NCI-H2107 treated with DMSO at 0.1 percent for 48 hours (cell line): ENCODE data around the gene MARF1.

Source experiments
- DNase-seq: peaks from one replicate; lab custom pipeline; 2025; ENCODE audit not compliant: unreplicated experiment; lab: John Stamatoyannopoulos, UW

Gene MARF1

GRCh38 chr16:15602285-15603044 lies 40.5 kb downstream of the MARF1 start:
- DNase-seq, result no peak

- no peak for DNase-seq
Measured at GRCh38 chr16:15601212-15601879, 41.6 kb downstream of the MARF1 start.

DNA sequence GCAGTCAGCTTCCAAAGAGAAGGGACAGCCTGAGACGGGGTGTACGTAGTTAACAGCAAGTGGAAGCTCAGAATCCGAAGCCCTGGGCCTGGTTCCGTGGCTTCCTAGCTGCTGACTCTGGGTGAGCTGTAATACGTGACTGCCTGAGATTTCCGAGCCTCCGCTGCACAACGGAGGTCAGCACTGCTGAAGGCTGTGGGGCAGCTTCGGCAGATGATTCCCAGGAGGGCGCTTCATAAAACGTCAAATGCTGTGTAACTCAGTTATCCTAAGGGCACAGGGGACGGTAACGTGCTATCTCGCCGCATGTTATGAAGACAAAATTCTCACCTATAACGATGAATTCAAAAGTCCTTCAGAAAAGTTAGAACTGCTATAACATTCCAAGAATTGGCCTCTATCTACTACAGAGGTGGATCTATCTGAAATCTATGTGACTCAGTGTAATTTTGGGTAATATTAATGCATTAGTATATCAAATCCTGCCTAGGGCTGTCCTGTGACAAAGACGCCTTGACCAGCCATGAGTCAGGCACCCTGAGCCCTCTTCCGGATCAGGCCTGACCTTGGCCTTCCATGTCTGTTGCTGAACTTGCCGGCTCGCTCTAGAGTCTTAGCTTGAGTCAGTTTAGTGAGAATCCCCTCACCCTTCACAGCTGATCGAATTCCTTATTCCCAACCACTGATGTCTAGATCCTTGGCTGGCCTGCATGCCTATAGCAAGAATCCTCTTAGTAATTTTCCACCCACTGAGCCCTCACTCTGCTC lies 43.5 kb downstream of the MARF1 start:
- DNase-seq, result no peak

GRCh38 chr16:15598648-15599190 lies 44.2 kb downstream of the MARF1 start:
- DNase-seq, result no peak

- DNase-seq, result no peak
Measured at GRCh38 chr16:15597822-15598647, 44.9 kb downstream of the MARF1 start.

GRCh38 chr16:15597135-15597534 lies 45.8 kb downstream of the MARF1 start:
- no peak for DNase-seq

GRCh38 chr16:15594711-15595320 lies 48.1 kb downstream of the MARF1 start:
- no peak for DNase-seq

- DNase-seq, result no peak
Measured at GRCh38 chr16:15593235-15593634, 49.7 kb downstream of the MARF1 start.

DNA sequence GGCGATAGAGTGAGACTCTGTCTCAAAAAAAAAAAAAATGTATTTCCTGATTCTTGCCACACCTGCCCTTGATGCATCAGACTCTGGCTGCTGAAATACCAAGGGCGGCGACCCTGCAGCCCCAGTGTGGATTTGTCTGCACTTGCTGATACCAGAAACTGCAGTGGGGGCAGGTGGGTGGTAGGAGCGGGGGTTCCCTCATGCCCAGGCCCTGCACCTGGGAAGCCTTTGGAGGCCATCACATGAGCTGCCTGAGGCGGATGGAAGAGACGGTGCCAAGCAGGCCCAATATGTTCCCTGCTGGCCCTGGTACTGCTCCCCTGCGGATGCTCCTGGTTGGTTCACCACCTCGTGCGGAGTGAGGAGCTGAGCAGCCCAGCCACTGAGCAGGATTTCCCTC lies 50.6 kb downstream of the MARF1 start:
- no peak for DNase-seq

GRCh38 chr16:15587152-15587825 lies 55.7 kb downstream of the MARF1 start:
- no peak for DNase-seq

DNA sequence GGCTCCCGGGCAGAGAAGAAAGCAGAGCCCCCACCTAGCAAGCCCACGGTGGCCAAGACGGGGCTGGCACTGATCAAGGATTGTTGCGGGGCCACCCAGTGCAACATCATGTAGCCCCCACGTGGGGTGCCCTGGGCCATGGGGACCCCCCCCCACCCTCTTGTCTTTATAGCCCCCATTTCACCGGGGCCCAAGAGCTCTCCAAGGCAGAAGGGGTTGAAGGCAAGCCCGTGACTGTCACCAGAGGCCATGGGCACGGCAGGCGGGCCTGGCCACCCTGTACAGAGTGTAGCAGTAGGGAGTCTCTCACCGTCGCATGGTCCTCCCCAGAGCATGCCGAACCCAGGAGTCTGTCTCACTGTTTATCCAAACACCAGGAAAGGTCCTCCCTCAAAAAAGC lies 56.2 kb downstream of the MARF1 start:
- no peak for DNase-seq

- no peak for DNase-seq
Measured at GRCh38 chr16:15585956-15586355, 57.0 kb downstream of the MARF1 start.

GRCh38 chr16:15583526-15583925 lies 59.4 kb downstream of the MARF1 start:
- DNase-seq, result no peak

DNA sequence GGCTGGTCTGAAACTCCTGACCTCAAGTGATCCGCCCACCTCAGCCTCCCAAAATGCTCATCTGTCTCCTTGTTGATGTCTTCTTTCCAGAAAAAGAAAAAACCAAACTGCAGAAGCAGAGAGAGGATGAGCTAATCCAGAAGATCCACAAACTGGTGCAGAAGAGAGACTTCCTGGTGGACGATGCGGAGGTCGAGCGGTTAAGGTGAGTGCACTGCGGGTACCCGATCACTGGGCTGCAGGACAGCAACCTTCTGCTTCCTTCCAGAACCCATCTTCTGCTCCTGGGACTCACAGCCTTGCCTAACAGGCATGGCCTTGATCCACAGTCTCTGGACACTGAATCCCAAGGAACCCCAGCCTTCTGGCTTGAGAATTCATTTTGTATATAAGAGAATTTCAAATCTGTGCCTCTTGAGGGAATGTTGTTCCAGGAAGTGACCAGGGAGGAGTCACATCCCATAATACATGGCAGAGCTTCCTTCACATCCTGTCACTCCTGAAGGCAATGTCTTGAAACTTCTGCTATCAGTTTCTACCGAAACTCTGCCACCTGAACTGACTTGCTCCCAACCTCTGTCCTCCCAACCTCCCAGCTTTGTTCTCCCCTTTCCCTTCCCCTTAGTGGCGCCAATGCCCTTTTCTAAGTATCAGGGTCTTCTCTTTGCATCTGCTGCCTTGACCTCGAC lies 61.7 kb downstream of the MARF1 start:
- DNase-seq, result no peak

DNA sequence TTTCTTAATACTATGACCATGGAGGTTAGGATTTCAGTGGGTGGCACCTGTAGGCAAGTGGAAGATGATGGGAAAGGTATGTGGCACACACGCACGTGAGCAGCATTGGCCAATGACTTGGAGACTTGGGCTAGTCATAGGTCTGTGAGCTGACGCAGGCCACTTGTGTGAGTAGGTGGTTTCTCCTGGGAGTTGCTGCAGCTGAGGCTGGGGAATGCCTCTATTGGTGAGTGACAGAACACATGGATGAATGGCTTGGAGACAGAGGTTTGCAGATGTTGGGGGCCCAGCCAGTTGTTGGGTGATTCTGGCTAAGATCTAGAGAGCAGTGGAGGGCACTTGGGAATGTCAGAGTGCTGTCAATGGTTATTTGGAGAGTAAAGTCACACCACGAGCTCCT lies 64.1 kb downstream of the MARF1 start:
- no peak for DNase-seq

DNA sequence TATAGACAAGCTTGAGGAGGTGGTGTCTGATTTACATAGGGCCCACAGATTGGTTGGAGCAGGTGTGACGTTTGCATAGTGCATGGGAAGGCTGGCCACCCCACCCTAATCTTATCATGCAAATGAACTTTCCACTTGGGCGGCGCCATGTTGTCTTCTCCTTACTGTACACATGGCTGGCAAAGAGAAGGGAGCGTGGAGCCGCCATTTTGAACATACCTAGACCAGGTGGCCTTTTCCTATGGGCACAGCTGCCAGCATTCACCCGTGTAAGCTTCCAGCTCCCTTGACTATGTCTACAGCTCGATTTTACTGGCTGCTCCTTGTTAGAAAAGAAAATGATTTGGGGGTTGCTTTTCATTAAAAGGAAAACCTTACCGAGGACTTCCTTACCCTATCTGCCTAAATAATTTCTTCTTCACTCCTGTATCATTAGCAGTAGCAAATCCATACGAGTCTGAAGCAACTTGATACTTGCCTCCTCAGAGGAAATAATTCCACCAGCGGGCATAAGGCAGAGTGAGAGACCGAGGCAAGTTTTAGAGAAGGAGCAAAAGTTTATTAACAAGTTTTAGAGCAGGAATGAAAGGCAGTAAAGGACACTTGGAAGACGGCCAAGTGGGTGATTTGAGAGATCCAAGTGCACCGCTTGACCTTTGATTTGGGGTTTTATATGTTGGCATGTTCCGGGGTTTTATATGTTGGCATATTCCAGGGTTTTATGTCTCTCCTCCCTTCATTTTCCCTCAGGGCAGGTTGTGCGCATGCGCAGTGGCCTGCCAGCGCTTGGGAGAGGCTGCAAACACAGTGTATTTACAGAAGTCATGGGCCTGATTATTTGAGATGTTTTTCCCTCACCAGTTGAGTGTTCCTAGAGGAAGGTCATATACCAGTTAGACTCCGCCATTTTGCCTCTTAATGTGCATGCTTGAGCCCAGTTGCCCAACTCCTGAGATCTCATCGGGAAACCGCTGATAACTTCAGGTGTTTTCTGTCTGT lies 65.7 kb downstream of the MARF1 start:
- DNase-seq, result no peak

GRCh38 chr16:15575293-15576049 lies 67.5 kb downstream of the MARF1 start:
- DNase-seq, result no peak
